AG08396 (cell line): Measurements from ENCODE around the gene TEX12.

Source experiments
- DNase-seq: peaks from one replicate; pipeline ENCODE4 v3.0.0; 2012; ENCODE audit warnings: low spot score, mixed read lengths

Gene TEX12

DNA sequence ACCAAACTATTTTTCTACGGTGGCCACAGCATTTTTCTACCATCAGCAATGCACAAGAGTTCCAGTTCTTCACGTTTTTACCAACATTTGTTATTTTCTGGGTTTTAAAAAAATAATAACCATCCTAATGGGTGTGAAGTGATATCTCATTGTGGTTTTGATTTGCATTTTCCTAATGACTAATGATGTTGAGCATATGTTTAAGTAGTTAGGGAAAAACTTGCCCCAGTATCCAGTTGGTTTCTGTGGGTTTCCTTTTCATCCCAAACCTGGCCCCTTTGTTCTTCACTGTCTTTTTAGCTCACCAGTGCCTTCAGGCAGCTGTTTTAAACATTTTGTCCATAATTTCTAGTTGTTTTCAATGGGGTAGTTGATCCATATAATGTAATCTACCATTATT lies 44.4 kb downstream of the TEX12 start:
- no peak for DNase-seq

DNA sequence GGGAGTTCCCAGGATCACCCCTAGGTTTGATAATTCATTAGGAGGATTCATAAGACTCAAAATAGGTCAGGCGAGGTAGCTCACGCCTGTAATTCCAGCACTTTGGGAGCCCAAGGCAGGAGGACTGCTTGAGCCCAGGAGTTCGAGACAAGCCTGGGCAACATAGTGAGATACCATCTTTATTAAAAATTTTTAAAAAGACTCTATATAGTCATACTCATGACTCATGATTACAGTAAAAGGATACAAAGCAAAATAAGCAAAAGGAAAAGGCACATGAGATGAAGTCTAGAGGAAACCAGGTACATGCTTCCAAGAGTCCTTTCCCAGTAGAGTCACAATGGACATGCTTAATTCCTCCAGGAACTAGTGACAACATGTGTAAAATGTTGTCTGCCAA lies 45.1 kb downstream of the TEX12 start:
- DNase-seq, result no peak

DNA sequence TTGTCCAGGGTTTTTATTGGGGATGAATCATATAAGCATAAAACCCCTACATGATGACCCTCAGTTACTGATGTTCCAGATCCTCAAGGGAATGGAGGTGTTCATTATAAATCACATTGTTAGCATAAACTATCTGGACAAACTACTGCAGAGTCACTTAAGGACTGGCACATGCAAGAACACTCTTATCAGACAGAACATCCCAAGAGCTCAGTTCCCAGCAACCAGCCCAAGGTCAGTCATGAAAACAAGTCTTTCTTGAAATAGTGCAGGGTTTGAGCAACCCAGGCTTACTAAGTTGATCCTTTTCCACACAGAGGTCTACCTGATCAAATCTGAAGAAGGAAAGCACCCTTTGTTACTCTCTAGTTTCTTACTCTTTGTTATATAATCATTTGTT lies 45.5 kb downstream of the TEX12 start:
- no peak for DNase-seq

DNA sequence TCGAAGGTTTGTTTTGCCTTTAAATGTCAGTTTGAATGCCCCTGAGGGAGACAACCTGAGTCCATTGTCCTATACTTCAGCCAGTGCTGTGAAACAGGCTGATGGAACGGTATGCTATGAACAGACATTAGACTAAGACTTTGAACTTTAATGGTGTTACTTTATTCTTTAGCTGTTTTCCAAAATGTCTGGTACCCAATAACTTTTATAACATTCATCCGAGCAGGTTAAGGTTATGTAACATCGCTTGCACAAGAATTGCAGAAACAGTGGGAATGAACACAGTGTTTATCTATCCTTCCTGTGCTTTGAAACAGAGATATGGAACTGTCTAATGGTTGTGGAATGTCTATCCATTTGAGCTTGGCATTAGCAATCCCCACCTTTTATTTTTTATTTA lies 46.6 kb downstream of the TEX12 start:
- no peak for DNase-seq

GRCh38 chr11:112215621-112216020 lies 48.4 kb downstream of the TEX12 start:
- DNase-seq, result no peak

- peak; percentile 14 for DNase-seq
Measured at GRCh38 chr11:112216561-112217105, 49.5 kb downstream of the TEX12 start.

DNA sequence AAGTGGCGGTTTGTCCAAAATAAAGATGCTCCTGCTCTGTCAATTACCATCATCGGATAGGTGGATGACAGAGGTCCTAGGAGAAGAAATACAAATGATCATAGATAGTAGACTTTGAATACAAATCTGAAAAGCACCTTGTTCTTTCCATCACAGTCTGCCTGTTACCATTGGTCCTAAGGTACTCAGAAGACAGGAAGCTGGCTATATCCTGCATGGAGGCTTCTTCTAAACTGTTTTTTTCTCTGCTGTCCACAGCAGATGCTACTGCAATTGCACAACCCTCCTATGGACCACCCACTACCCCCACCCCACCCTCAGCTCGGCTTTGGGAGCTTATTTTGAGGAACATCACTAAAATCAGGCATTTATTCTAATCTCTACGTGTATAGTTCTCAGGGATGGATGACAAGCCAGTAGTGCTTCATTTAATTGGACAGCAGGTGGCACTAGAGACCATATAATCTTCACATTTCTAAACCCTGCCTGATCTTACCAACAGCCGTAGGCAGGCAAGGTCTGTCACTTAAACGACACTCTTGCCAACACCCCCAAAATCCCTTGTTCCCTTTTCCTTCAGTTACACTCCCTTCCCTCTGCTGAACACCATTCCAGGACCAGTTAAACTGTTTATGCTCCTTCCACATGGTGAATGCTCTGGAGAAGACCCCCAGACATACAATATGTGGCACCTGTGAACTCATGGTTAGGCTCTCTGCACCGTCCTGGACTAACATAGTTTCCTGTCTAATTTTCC lies 52.5 kb downstream of the TEX12 start:
- DNase-seq, result peak; percentile 66

DNA sequence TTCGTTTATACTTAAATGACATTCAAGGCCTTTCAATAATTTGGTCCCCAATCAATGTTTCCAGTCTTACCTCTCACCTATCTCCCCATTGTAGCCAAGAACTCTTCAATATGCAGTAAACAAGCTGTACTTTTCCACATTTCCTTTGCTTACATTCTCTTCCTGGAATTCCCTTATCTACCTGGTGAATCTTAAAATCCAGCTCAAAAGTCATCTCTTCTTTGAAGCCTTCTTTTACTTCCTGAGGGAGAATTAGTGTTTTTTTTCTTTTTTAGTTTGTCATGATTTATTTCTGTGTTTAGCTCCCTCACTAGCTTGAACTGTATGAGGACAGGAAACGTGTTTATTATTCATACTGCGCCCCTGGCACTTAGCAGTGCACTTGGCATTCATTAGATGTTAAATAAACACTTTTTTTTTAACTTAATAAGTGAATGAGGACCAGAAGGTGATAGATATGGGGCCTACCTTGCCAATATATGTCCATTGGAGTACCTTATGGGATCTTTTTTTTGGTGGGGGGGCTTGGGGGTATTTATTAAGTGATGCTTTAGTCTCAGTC lies 54.2 kb downstream of the TEX12 start:
- no peak for DNase-seq
